Parathyroid adenoma (tissue), 2 donors: ENCODE results near the gene DYNC1I1.

Experiments
- H2AFZ ChIP-seq: fragments of 300-600 bp; sonication (generic); one replicate; pipeline ENCODE4 v1.7.0; 2017; ENCODE audit warnings: antibody characterized with exemption, mild to moderate bottlenecking
- H3K27ac ChIP-seq: fragments of 300-600 bp; sonication (generic); one replicate; pipeline ENCODE4 v1.7.0; 2017
- H3K27me3 ChIP-seq: fragments of 300-600 bp; sonication (generic); one replicate; pipeline ENCODE4 v1.7.0; 2017; ENCODE audit warnings: low read length; ENCODE audit not compliant: control insufficient read depth, insufficient read depth
- H3K36me3 ChIP-seq: fragments of 300-600 bp; sonication (generic); one replicate; pipeline ENCODE4 v1.7.0; 2017; ENCODE audit warnings: low read length; ENCODE audit not compliant: control insufficient read depth, insufficient read depth
- H3K4me1 ChIP-seq: fragments of 300-600 bp; sonication (generic); one replicate; pipeline ENCODE4 v1.7.0; 2017; ENCODE audit warnings: control low read depth
- H3K4me2 ChIP-seq: fragments of 300-600 bp; sonication (generic); one replicate; pipeline ENCODE4 v1.7.0; 2017; ENCODE audit warnings: low read length
- H3K4me3 ChIP-seq: fragments of 300-600 bp; sonication (generic); one replicate; pipeline ENCODE4 v1.7.0; 2017; ENCODE audit warnings: low read depth, low read length
- H3K79me2 ChIP-seq: fragments of 300-600 bp; sonication (generic); one replicate; pipeline ENCODE4 v1.7.0; 2017; ENCODE audit warnings: control low read depth
- H3K9ac ChIP-seq: fragments of 300-600 bp; sonication (generic); one replicate; pipeline ENCODE4 v1.7.0; 2017; ENCODE audit warnings: mild to moderate bottlenecking
- H3K9me3 ChIP-seq: fragments of 300-600 bp; sonication (generic); one replicate; pipeline ENCODE4 v1.7.0; 2017; ENCODE audit warnings: low read length; ENCODE audit not compliant: control insufficient read depth
- TF ChIP-seq, protein P1 (sequence below): fragments of 300-600 bp; sonication (generic); IDR thresholded peaks from one replicate; pipeline ENCODE4 v1.7.0; 2017; ENCODE audit warnings: antibody characterized with exemption, mild to moderate bottlenecking
- donor health status: primary hyperparathyroidism.

The DYNC1I1 gene

DNA sequence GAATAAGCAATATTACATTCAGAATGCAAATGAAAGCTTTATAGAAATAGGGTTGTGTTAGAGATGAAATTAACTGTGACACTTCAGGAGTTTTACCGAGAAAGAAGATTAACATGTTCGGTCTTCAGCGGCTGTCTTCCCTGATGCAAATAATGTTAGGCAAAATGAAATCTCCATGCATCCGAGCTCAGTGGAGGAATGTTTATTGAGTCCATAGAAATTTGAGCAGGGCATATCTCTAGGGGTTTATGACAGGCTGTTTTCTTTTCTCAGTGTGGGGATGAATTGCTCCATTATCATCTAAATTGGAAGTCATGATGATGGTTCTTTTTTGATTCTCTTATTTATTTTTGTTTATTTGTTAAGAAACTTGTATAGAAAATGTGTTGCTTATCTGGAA, 31.7 kb downstream of the DYNC1I1 start:
- no peaks in the 10 kb centered on the region for H3K36me3 ChIP-seq
- H3K9ac ChIP-seq: no peak overlapping the region
- no peak overlapping the region for H2AFZ ChIP-seq
- no peak overlapping the region for H3K4me2 ChIP-seq
- TF ChIP-seq, protein P1, sequence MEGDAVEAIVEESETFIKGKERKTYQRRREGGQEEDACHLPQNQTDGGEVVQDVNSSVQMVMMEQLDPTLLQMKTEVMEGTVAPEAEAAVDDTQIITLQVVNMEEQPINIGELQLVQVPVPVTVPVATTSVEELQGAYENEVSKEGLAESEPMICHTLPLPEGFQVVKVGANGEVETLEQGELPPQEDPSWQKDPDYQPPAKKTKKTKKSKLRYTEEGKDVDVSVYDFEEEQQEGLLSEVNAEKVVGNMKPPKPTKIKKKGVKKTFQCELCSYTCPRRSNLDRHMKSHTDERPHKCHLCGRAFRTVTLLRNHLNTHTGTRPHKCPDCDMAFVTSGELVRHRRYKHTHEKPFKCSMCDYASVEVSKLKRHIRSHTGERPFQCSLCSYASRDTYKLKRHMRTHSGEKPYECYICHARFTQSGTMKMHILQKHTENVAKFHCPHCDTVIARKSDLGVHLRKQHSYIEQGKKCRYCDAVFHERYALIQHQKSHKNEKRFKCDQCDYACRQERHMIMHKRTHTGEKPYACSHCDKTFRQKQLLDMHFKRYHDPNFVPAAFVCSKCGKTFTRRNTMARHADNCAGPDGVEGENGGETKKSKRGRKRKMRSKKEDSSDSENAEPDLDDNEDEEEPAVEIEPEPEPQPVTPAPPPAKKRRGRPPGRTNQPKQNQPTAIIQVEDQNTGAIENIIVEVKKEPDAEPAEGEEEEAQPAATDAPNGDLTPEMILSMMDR: no peak
- no peak overlapping the region for H3K27ac ChIP-seq
- no peaks in the 10 kb centered on the region for H3K27me3 ChIP-seq
- H3K79me2 ChIP-seq: no peaks in the 10 kb centered on the region
- no peaks in the 10 kb centered on the region for H3K9me3 ChIP-seq
- H3K4me3 ChIP-seq: no peak overlapping the region
- H3K4me1 ChIP-seq: peaks cover 2% of the 10 kb centered on the region

DNA sequence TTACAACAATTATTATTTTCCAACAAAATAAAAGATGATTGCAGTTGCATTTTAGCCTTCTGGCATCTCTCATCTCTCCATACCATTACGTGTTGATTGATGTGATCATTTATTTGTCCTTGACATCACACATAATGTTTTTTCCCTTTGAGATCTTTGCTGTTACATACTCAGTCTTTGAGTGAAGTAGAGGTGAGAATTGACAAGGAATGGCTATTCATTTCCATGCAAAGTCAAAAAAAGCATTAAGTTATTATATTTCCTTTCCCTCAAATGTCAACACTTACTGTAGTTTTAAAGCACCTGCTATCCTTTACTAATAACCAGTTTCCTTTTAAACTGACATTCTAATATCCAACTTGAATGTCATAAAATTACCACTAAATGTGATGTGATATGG, 33.6 kb downstream of the DYNC1I1 start:
- Histone ChIP-seq H3K27me3 (no peaks in the 10 kb centered on the region), H3K4me2 (no peak overlapping the region), H3K79me2 (no peaks in the 10 kb centered on the region), H3K4me3 (no peak overlapping the region), H3K9ac (no peak overlapping the region), H3K4me1 (peaks cover 5% of the 10 kb centered on the region), H2AFZ (no peak overlapping the region), H3K36me3 (no peaks in the 10 kb centered on the region), H3K9me3 (no peaks in the 10 kb centered on the region), H3K27ac (no peak overlapping the region)
- TF ChIP-seq, protein P1: no peak

DNA sequence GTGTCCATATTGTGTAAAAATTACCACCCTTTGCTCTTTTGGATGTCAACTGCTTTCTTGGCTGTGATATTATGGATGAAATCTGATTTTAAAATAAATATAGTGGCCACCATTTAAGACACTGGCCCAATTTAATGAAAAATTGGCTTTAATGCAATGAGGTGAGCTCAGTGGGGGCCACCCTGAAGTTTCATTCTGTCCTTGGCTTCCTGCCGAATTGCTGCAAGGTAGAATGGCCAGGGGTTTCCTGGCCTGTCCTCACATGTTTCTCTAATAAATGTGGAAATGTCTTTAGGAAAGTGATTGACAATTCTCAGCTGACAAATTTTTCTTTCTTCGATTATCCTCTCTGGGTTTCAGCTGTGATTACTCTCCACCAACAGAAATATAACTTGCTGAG, 36.0 kb downstream of the DYNC1I1 start:
- H3K27ac ChIP-seq: no peak overlapping the region

DNA sequence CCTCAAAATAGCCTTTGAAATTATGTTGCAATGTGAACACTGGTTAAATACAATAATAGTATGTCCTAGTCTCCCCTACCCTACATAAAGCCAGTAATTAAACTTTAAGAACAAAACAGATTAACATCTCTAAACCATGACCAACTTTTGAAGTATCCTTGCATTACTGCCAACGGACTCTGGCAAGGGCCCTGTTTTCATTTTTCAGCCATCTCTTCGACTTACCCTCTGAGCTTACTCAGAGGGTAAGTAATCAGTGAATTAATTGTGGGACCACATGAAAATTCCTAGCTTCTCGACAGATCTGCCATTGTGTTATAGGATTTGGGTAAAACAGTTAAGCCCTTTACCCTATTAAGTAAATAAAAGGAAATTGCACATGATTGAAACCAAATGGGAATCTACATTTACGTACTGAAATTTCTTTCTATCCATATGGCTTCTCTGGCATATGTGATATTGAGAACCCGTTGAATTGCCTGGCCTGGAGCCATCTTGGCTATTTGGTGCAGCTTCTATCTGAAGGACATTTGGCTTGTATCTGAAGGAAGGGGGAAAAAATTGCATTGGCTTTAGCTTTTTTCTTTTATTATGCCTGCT, 39.6 kb downstream of the DYNC1I1 start:
- Histone ChIP-seq H3K4me2 (no peak overlapping the region), H3K9me3 (no peaks in the 10 kb centered on the region), H3K79me2 (no peaks in the 10 kb centered on the region), H3K27me3 (no peaks in the 10 kb centered on the region), H3K9ac (no peak overlapping the region), H3K27ac (no peak overlapping the region), H3K36me3 (no peaks in the 10 kb centered on the region), H2AFZ (no peak overlapping the region), H3K4me1 (peaks cover 5% of the 10 kb centered on the region), H3K4me3 (no peak overlapping the region)
- TF ChIP-seq, protein P1: no peak

More for the DNA sequence above, 36.0 kb downstream of the DYNC1I1 start:
- no peak overlapping the region for H3K4me2 ChIP-seq
- H2AFZ ChIP-seq: no peak overlapping the region
- TF ChIP-seq, protein P1: no peak
- no peaks in the 10 kb centered on the region for H3K9me3 ChIP-seq
- no peaks in the 10 kb centered on the region for H3K36me3 ChIP-seq
- no peaks in the 10 kb centered on the region for H3K79me2 ChIP-seq
- no peaks in the 10 kb centered on the region for H3K27me3 ChIP-seq
- H3K4me3 ChIP-seq: no peak overlapping the region
- H3K9ac ChIP-seq: no peak overlapping the region
- peaks cover 5% of the 10 kb centered on the region for H3K4me1 ChIP-seq

DNA sequence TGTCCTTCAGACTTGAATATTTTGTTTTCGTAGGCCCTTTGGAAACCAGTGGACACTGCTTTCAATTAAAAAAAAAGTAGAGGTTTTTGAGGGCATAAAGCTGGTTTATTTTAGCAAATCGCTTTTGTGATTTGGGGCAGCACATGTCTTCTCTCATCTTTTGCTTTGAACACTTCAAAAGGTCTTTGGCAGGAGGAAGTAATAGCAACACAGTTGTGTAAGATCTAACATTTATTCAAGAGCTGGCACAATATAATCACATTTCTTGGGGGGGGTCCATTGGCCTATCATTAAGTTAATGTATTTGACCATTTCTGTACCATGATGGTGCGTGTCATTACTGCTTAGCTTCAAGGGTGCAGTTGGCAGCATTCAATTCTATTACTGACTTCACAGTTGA, 42.4 kb downstream of the DYNC1I1 start:
- no peaks in the 10 kb centered on the region for H3K79me2 ChIP-seq
- no peaks in the 10 kb centered on the region for H3K4me1 ChIP-seq
- H3K4me3 ChIP-seq: no peak overlapping the region
- H3K4me2 ChIP-seq: no peak overlapping the region
- H3K27me3 ChIP-seq: no peaks in the 10 kb centered on the region
- no peaks in the 10 kb centered on the region for H3K36me3 ChIP-seq
- H3K27ac ChIP-seq: no peak overlapping the region
- no peaks in the 10 kb centered on the region for H3K9me3 ChIP-seq
- H2AFZ ChIP-seq: no peak overlapping the region
- no peak overlapping the region for H3K9ac ChIP-seq
- TF ChIP-seq, protein P1: no peak
